Kidney (tissue), 14 donors: ENCODE data around the gene WNT2. TPM values are rescaled to one million over a fixed set of nuclear protein-coding genes. Genes with fewer than 3 reads are reported as not detected.

Experiments used
- DNase-seq, 5 donors: peaks; one replicate each; pipeline ENCODE4 v3.0.0-alpha.2; 2013 to 2020
- FAIRE-seq: peaks from 2 replicates; lab custom pipeline; 2012; peaks lifted over from hg19 to GRCh38; lab: Jason Lieb, UNC
- H3K27ac ChIP-seq, 2 donors: one replicate each; pipeline ENCODE4 v1.7.0; 2013; ENCODE audit warnings: low read depth in 2 of 2, low read length in 2 of 2, inconsistent platforms in 1 of 2
- H3K27me3 ChIP-seq: one replicate; pipeline ENCODE4 v1.7.1; 2013; ENCODE audit warnings: low read length, inconsistent platforms; ENCODE audit not compliant: control insufficient read depth, insufficient read depth
- H3K36me3 ChIP-seq, 3 donors: one replicate each; pipeline versions ENCODE4 v1.7.0 to v1.7.1; 2013; ENCODE audit warnings: low read length in 3 of 3, control low read depth in 1 of 3, inconsistent platforms in 1 of 3; ENCODE audit not compliant: insufficient read depth in 3 of 3, control insufficient read depth in 2 of 3
- H3K4me1 ChIP-seq, 3 donors: one replicate each; pipeline versions ENCODE4 v1.7.0 to v1.7.1; 2013; ENCODE audit warnings: low read length in 3 of 3, inconsistent platforms in 1 of 3, low read depth in 1 of 3; ENCODE audit not compliant: control insufficient read depth in 2 of 3, insufficient read depth in 2 of 3
- H3K4me3 ChIP-seq, 3 donors: one replicate each; pipeline versions ENCODE4 v1.7.0 to v1.8.1; 2013; ENCODE audit warnings: low read length in 3 of 3, control low read depth in 1 of 3, inconsistent platforms in 1 of 3
- H3K9ac ChIP-seq, 3 donors: one replicate each; pipeline versions ENCODE4 v1.7.0 to v1.7.1; 2013; ENCODE audit warnings: low read length in 3 of 3, control low read depth in 1 of 3, inconsistent platforms in 1 of 3
- H3K9me3 ChIP-seq, 3 donors: one replicate each; pipeline versions ENCODE4 v1.7.0 to v1.7.1; 2013; ENCODE audit warnings: low read length in 3 of 3, control low read depth in 1 of 3, inconsistent platforms in 1 of 3; ENCODE audit not compliant: control insufficient read depth in 2 of 3, insufficient read depth in 1 of 3
- CTCF ChIP-seq: IDR thresholded peaks from 3 replicates; pipeline ENCODE4 v1.5.1; 2012; ENCODE audit warnings: mild to moderate bottlenecking, moderate library complexity, borderline replicate concordance; ENCODE audit not compliant: insufficient read depth; ENCODE audit errors: extremely low read depth
- intact Hi-C: fragments of 100-400 bp; cut with DNase I; formaldehyde crosslinking; loops from one replicate; pipeline ENCODE4 v1.11.1; 2022
- polyA plus RNA-seq: library from polyadenylated mRNA; stranded (reverse); fragments of 350-450 nt; fragmentation: Illumina TruSeq; extraction: RNeasy Lipid Tissue Mini Kit (QIAGEN cat#74804); gene quantifications from one replicate; pipeline ENCODE4 v1.2.3, GENCODE V29; 2014; ENCODE audit warnings: low read depth, low replicate concordance; ENCODE audit not compliant: insufficient read depth
- total RNA-seq: library from RNA; stranded (reverse); fragmentation: NEBNext Ultra II Directional; extraction: Animal tissue kit (Norgen Biotek cat#: 25700); gene quantifications from one replicate; pipeline ENCODE4 v1.2.1, GENCODE V29; 2021
- donor health status: control.
- donor health status: control.
- donor health status: control.
- donor health status: control.
- donor health status: control.
- donor health status: DM: yes; HTN: yes; CAD: no.
- donor health status: Normal renal cell carcinoma (clear cell type).

The WNT2 gene
- total and polyA plus RNA-seq, 2 donors from 2014 or later: 0.49 to 0.57 TPM

GRCh38 chr7:117227091-117227490 lies 95.8 kb downstream of the WNT2 start:
- Histone ChIP-seq H3K36me3 (peaks cover 0 to 9% (median 2%) of the 10 kb centered on the region in 3 donors), H3K9me3 (no peaks in the 10 kb centered on the region), H3K4me3 (no peak overlapping the region), H3K4me1 (no peaks in the 10 kb centered on the region), H3K9ac (no peak overlapping the region), H3K27me3 (no peaks in the 10 kb centered on the region), H3K27ac (no peak overlapping the region)
- no peak for TF ChIP-seq CTCF
- intact Hi-C loops: no loop called here
- DNase-seq: no peak
- FAIRE-seq: no peak

- Histone ChIP-seq H3K9ac (no peak overlapping the region), H3K9me3 (no peaks in the 10 kb centered on the region), H3K4me1 (no peaks in the 10 kb centered on the region), H3K4me3 (no peak overlapping the region), H3K36me3 (peaks cover 0 to 16% (median 2%) of the 10 kb centered on the region in 3 donors), H3K27me3 (no peaks in the 10 kb centered on the region), H3K27ac (no peak overlapping the region)
- TF ChIP-seq CTCF: no peak
- intact Hi-C loops: no loop called here
- no peak for FAIRE-seq
- DNase-seq: no peak
These were observed 97.3 kb downstream of the WNT2 start for GRCh38 chr7:117225536-117225935.

Other genes starting within 250 kb of the WNT2 start
- not detected for gene ASZ1, start 104.4 kb upstream of the WNT2 start, total RNA-seq
- not detected for gene ASZ1, start 104.4 kb upstream of the WNT2 start, polyA plus RNA-seq
- 12.8 TPM for gene CFTR, start 157.0 kb upstream of the WNT2 start, total RNA-seq
- 2.5 TPM for gene CFTR, start 157.0 kb upstream of the WNT2 start, polyA plus RNA-seq